ENCODE measurements around the gene SIRPB2.

- TF ChIP-seq CTCF (conservative IDR thresholded peaks at IDR 0.05; ENCODE audit: low read depth, low read length) (no peak), POLR2A (IDR thresholded peaks at IDR 0.05; ENCODE audit: low read depth, low read length) (no peak), MAFK (IDR thresholded peaks at IDR 0.05; ENCODE audit: low read depth, low read length) (no peak), USF2 (IDR thresholded peaks at IDR 0.05; ENCODE audit: low read depth, low read length) (no peak), FOS (IDR thresholded peaks at IDR 0.05; ENCODE audit: low read depth, low read length) (no peak), NFE2L2 (IDR thresholded peaks at IDR 0.05; ENCODE audit: low read depth, low read length) (no peak), SMC3 (IDR thresholded peaks at IDR 0.05; ENCODE audit: low read depth, low read length) (no peak)
Observed at GRCh38 chr20:1526896-1527295, 35.7 kb upstream of the SIRPB2 start.
